ENCODE measurements around the gene CARD8.

DNA sequence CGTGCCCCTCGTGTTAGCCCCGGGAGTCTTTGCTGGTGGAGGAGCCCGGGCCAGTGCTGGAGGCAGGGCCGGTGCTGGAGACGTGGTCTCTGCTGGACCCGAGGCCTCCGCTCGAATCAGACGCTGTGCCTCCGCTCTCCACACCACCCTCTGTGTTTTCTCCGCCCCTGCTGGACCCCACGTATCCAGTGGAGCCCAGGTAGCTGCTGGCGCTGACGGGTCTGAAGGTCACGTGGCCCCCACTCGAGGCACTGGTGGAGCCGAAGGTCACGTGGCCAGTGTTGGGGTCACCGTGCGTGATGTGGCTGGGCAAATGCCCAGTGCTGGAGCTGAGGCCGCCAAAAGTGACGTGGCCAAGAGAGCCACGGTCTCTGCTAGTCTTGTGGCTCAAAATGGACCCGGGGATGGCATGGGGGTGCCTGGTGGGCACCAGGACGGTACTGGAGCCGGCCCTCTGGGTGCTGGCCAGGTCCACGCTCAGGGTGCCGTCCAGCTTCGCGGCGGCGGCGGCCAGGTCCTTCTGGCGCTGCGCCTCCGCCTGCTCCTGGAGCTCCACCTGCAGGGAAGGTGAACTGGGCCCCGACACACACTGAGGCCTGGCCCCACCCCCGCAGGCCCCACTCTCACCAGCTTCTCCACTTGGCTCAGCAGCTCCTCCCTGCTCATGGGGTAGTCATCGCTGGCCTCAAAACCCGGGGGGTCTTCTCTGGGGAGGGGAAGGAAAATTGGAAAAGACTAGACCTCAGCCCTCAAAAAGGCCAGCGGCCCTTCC lies 41.4 kb upstream of the CARD8 start:
- TF ChIP-seq, protein P1, sequence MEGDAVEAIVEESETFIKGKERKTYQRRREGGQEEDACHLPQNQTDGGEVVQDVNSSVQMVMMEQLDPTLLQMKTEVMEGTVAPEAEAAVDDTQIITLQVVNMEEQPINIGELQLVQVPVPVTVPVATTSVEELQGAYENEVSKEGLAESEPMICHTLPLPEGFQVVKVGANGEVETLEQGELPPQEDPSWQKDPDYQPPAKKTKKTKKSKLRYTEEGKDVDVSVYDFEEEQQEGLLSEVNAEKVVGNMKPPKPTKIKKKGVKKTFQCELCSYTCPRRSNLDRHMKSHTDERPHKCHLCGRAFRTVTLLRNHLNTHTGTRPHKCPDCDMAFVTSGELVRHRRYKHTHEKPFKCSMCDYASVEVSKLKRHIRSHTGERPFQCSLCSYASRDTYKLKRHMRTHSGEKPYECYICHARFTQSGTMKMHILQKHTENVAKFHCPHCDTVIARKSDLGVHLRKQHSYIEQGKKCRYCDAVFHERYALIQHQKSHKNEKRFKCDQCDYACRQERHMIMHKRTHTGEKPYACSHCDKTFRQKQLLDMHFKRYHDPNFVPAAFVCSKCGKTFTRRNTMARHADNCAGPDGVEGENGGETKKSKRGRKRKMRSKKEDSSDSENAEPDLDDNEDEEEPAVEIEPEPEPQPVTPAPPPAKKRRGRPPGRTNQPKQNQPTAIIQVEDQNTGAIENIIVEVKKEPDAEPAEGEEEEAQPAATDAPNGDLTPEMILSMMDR (IDR thresholded peaks at IDR 0.05; ENCODE audit: insufficient read depth, low read length, poor library complexity, severe bottlenecking), result no peak
- no peak for TF ChIP-seq EZH2phosphoT487 (conservative IDR thresholded peaks at IDR 0.05; ENCODE audit: low read length)

Data from SU-DHL-6 (cell line).